ENCODE results near the gene THSD4.

Gene THSD4

GRCh38 chr15:71290002-71290401 is 174.7 kb downstream of the THSD4 start:
- ChIA-PET CTCF (no interaction called here), POLR2A (no interaction called here)
- Histone ChIP-seq H3K4me3 (ENCODE audit: control insufficient read depth in 1 of 7, extremely low read depth in 1 of 7, insufficient read depth in 4 of 7, low read depth in 2 of 7, low read length in 6 of 7) (no peak overlapping the region), H3K36me3 (ENCODE audit: control insufficient read depth in 4 of 4, insufficient read depth in 4 of 4, low read length in 3 of 4) (no peaks in the 10 kb centered on the region), H3K9me3 (ENCODE audit: control extremely low read depth in 1 of 5, control insufficient read depth in 4 of 5, insufficient read depth in 2 of 5, low read depth in 1 of 5, low read length in 4 of 5) (peaks cover 0 to 4% (median 0%) of the 10 kb centered on the region in 5 experiments), H3K27me3 (replicated peaks in 2 of 5; ENCODE audit: control insufficient read depth in 4 of 5, insufficient read depth in 5 of 5, low read length in 4 of 5) (peaks cover 0 to 10% (median 3%) of the 10 kb centered on the region in 5 experiments), H3K27ac (ENCODE audit: insufficient read depth in 1 of 2, low read depth in 1 of 2, low read length in 2 of 2, poor library complexity in 1 of 2, severe bottlenecking in 2 of 2) (no peak overlapping the region), H3K4me1 (ENCODE audit: control extremely low read depth in 1 of 4, control insufficient read depth in 4 of 4, insufficient read depth in 4 of 4, low read length in 3 of 4) (no peaks in the 10 kb centered on the region)
- no peak for DNase-seq
- 96% methylated on average over 3 of the region's 3 CpGs for WGBS (ENCODE audit: insufficient coverage)

- ChIA-PET POLR2A (no interaction called here), CTCF (no interaction called here)
These were observed 175.8 kb downstream of the THSD4 start for GRCh38 chr15:71290881-71291635.

GRCh38 chr15:71291723-71292122 is 176.5 kb downstream of the THSD4 start:
- Histone ChIP-seq H3K27me3 (replicated peaks in 2 of 5; ENCODE audit: control insufficient read depth in 4 of 5, insufficient read depth in 5 of 5, low read length in 4 of 5) (peaks cover 0 to 10% (median 3%) of the 10 kb centered on the region in 5 experiments), H3K27ac (ENCODE audit: insufficient read depth in 1 of 2, low read depth in 1 of 2, low read length in 2 of 2, poor library complexity in 1 of 2, severe bottlenecking in 2 of 2) (no peak overlapping the region), H3K4me3 (ENCODE audit: control insufficient read depth in 1 of 7, extremely low read depth in 1 of 7, insufficient read depth in 4 of 7, low read depth in 2 of 7, low read length in 6 of 7) (no peak overlapping the region), H3K9me3 (ENCODE audit: control extremely low read depth in 1 of 5, control insufficient read depth in 4 of 5, insufficient read depth in 2 of 5, low read depth in 1 of 5, low read length in 4 of 5) (peaks cover 0 to 4% (median 0%) of the 10 kb centered on the region in 5 experiments), H3K4me1 (ENCODE audit: control extremely low read depth in 1 of 4, control insufficient read depth in 4 of 4, insufficient read depth in 4 of 4, low read length in 3 of 4) (no peaks in the 10 kb centered on the region), H3K36me3 (ENCODE audit: control insufficient read depth in 4 of 4, insufficient read depth in 4 of 4, low read length in 3 of 4) (no peaks in the 10 kb centered on the region)
- no CpG with 5 or more reads among the region's 1 CpG for WGBS (ENCODE audit: insufficient coverage)
- ChIA-PET CTCF (no interaction called here), POLR2A (no interaction called here)
- no peak for DNase-seq

More at GRCh38 chr15:71290881-71291635, 175.8 kb downstream of the THSD4 start:
- DNase-seq = no peak
- Histone ChIP-seq H3K36me3 (ENCODE audit: control insufficient read depth in 4 of 4, insufficient read depth in 4 of 4, low read length in 3 of 4) (no peaks in the 10 kb centered on the region), H3K27me3 (replicated peaks in 2 of 5; ENCODE audit: control insufficient read depth in 4 of 5, insufficient read depth in 5 of 5, low read length in 4 of 5) (peaks cover 0 to 10% (median 3%) of the 10 kb centered on the region in 5 experiments), H3K4me3 (ENCODE audit: control insufficient read depth in 1 of 7, extremely low read depth in 1 of 7, insufficient read depth in 4 of 7, low read depth in 2 of 7, low read length in 6 of 7) (no peak overlapping the region), H3K9me3 (ENCODE audit: control extremely low read depth in 1 of 5, control insufficient read depth in 4 of 5, insufficient read depth in 2 of 5, low read depth in 1 of 5, low read length in 4 of 5) (peaks cover 0 to 4% (median 0%) of the 10 kb centered on the region in 5 experiments), H3K27ac (ENCODE audit: insufficient read depth in 1 of 2, low read depth in 1 of 2, low read length in 2 of 2, poor library complexity in 1 of 2, severe bottlenecking in 2 of 2) (no peak overlapping the region), H3K4me1 (ENCODE audit: control extremely low read depth in 1 of 4, control insufficient read depth in 4 of 4, insufficient read depth in 4 of 4, low read length in 3 of 4) (no peaks in the 10 kb centered on the region)
- 100% methylated on average over 1 of the region's 2 CpGs for WGBS (ENCODE audit: insufficient coverage)

- no peak overlapping the region for H3K27ac ChIP-seq (ENCODE audit: insufficient read depth in 1 of 2, low read depth in 1 of 2, low read length in 2 of 2, poor library complexity in 1 of 2, severe bottlenecking in 2 of 2)
- H3K4me1 ChIP-seq (ENCODE audit: control extremely low read depth in 1 of 4, control insufficient read depth in 4 of 4, insufficient read depth in 4 of 4, low read length in 3 of 4) = no peaks in the 10 kb centered on the region
- DNase-seq = no peak
- WGBS (ENCODE audit: insufficient coverage) = no CpG with 5 or more reads among the region's 2 CpGs
- POLR2A ChIA-PET = no interaction called here
- H3K4me3 ChIP-seq (ENCODE audit: control insufficient read depth in 1 of 7, extremely low read depth in 1 of 7, insufficient read depth in 4 of 7, low read depth in 2 of 7, low read length in 6 of 7) = no peak overlapping the region
- H3K36me3 ChIP-seq (ENCODE audit: control insufficient read depth in 4 of 4, insufficient read depth in 4 of 4, low read length in 3 of 4) = no peaks in the 10 kb centered on the region
- peaks cover 0 to 4% (median 0%) of the 10 kb centered on the region in 5 experiments for H3K9me3 ChIP-seq (ENCODE audit: control extremely low read depth in 1 of 5, control insufficient read depth in 4 of 5, insufficient read depth in 2 of 5, low read depth in 1 of 5, low read length in 4 of 5)
- H3K27me3 ChIP-seq (replicated peaks in 2 of 5; ENCODE audit: control insufficient read depth in 4 of 5, insufficient read depth in 5 of 5, low read length in 4 of 5) = peaks cover 0 to 10% (median 3%) of the 10 kb centered on the region in 5 experiments
- CTCF ChIA-PET = no interaction called here
These were observed 178.5 kb downstream of the THSD4 start for GRCh38 chr15:71293723-71294122.

GRCh38 chr15:71294251-71294910 is 179.1 kb downstream of the THSD4 start:
- 95% methylated on average over 4 of the region's 12 CpGs for WGBS (ENCODE audit: insufficient coverage)
- Histone ChIP-seq H3K9me3 (ENCODE audit: control extremely low read depth in 1 of 5, control insufficient read depth in 4 of 5, insufficient read depth in 2 of 5, low read depth in 1 of 5, low read length in 4 of 5) (peaks cover 0 to 4% (median 0%) of the 10 kb centered on the region in 5 experiments), H3K36me3 (ENCODE audit: control insufficient read depth in 4 of 4, insufficient read depth in 4 of 4, low read length in 3 of 4) (no peaks in the 10 kb centered on the region), H3K4me1 (ENCODE audit: control extremely low read depth in 1 of 4, control insufficient read depth in 4 of 4, insufficient read depth in 4 of 4, low read length in 3 of 4) (no peaks in the 10 kb centered on the region), H3K4me3 (ENCODE audit: control insufficient read depth in 1 of 7, extremely low read depth in 1 of 7, insufficient read depth in 4 of 7, low read depth in 2 of 7, low read length in 6 of 7) (no peak overlapping the region), H3K27ac (ENCODE audit: insufficient read depth in 1 of 2, low read depth in 1 of 2, low read length in 2 of 2, poor library complexity in 1 of 2, severe bottlenecking in 2 of 2) (no peak overlapping the region), H3K27me3 (replicated peaks in 2 of 5; ENCODE audit: control insufficient read depth in 4 of 5, insufficient read depth in 5 of 5, low read length in 4 of 5) (peaks cover 0 to 10% (median 3%) of the 10 kb centered on the region in 5 experiments)
- DNase-seq = no peak
- ChIA-PET CTCF (no interaction called here), POLR2A (no interaction called here)

GRCh38 chr15:71294911-71295602 is 179.8 kb downstream of the THSD4 start:
- DNase-seq = peak in 1 of 3 donors; percentile 1

More at GRCh38 chr15:71294911-71295602, 179.8 kb downstream of the THSD4 start:
- ChIA-PET POLR2A (no interaction called here), CTCF (no interaction called here)
- 57% methylated on average over 6 of the region's 6 CpGs for WGBS (ENCODE audit: insufficient coverage)
- Histone ChIP-seq H3K27me3 (replicated peaks in 2 of 5; ENCODE audit: control insufficient read depth in 4 of 5, insufficient read depth in 5 of 5, low read length in 4 of 5) (peaks cover 0 to 10% (median 3%) of the 10 kb centered on the region in 5 experiments), H3K27ac (ENCODE audit: insufficient read depth in 1 of 2, low read depth in 1 of 2, low read length in 2 of 2, poor library complexity in 1 of 2, severe bottlenecking in 2 of 2) (no peak overlapping the region), H3K9me3 (ENCODE audit: control extremely low read depth in 1 of 5, control insufficient read depth in 4 of 5, insufficient read depth in 2 of 5, low read depth in 1 of 5, low read length in 4 of 5) (peaks cover 0 to 4% (median 0%) of the 10 kb centered on the region in 5 experiments), H3K4me3 (ENCODE audit: control insufficient read depth in 1 of 7, extremely low read depth in 1 of 7, insufficient read depth in 4 of 7, low read depth in 2 of 7, low read length in 6 of 7) (no peak overlapping the region), H3K36me3 (ENCODE audit: control insufficient read depth in 4 of 4, insufficient read depth in 4 of 4, low read length in 3 of 4) (no peaks in the 10 kb centered on the region), H3K4me1 (ENCODE audit: control extremely low read depth in 1 of 4, control insufficient read depth in 4 of 4, insufficient read depth in 4 of 4, low read length in 3 of 4) (no peaks in the 10 kb centered on the region)
